Islet of Langerhans (tissue), 1 donor: ENCODE data around the gene TMEM151B.

Experiments
- FAIRE-seq: peaks from one replicate; lab custom pipeline; 2011; peaks lifted over from hg19 to GRCh38; lab: Jason Lieb, UNC

TMEM151B gene

DNA sequence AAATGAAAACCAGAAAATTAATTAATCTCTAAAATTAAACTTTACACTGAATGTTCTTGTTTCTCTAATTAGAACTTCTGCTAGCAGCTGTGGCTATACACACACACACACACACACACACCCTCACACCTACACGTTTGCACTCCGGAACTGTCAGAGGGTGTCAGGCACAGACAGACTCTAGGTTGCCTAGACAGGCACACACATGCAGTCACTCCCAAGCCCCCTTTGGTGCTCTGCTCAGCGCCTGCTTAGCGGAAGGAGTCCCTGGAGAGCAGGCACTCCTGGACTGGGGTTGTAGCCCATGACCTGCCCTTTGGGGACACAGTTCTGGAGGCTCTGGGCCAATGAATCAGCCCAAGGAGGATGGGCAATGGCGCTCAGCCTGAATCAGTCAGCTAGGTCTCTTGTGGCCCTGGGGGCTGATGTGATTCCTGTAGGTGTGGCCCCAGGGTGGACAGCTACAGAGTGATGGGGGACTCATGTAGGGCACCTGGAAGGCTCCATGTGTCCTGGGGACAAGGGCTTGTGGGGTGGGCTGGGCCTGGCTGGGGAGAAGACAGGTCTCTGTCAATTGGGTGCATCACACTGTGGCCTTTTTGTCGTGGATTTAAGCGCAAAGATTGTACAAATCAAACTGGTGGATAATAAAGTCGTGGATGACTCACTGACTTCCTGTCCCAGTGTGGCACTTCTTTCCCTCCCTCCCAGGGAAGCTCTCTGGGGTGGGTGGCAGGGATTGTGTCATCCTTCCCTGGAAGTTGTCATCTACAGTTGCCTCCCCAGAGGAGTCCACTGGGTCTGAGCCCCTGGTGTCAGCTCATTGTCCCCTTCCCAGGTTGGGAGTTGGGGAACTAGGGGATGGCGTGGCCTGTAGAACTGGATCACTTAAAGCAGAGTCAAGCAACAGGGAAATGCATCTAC is 8.8 kb downstream of the TMEM151B start:
- no peak for FAIRE-seq

DNA sequence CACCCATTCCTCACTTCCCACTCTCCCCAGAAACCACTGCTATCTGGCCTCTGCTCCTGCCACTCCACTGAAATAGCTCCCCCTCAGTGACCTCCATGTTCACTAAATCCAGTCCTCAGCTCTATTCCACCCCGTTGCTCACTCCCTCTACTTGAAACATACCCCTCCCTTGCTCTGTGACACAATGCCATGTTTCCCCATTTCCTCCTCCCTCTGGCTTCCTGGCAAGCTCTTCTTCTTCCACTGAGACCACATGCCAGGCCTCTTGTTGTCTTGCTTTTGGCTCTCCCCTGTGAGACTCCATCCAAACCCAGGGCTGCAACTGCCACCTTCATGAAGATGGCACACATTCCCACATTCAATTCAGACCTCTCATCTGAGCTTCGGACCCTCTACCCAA is 13.9 kb downstream of the TMEM151B start:
- no peak for FAIRE-seq

DNA sequence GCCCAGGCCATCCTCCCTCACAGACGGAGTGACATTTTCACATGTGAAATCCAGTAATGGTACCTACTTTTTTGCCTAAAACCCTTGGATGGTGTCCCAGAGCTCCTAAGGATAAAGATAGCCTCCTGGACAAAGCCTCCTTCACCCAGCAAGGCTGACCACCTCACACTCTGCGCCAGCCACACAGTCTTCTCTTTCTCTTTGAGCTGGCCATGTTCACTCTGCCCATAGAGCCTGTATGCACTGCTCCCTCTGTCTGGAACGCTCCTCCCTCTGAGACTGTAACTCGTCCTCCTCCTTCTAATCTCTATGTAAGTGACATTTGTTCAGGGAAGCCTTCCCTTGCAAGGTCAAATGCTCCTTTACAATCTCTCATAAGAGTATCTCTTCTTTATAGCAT is 14.6 kb downstream of the TMEM151B start:
- FAIRE-seq = no peak

DNA sequence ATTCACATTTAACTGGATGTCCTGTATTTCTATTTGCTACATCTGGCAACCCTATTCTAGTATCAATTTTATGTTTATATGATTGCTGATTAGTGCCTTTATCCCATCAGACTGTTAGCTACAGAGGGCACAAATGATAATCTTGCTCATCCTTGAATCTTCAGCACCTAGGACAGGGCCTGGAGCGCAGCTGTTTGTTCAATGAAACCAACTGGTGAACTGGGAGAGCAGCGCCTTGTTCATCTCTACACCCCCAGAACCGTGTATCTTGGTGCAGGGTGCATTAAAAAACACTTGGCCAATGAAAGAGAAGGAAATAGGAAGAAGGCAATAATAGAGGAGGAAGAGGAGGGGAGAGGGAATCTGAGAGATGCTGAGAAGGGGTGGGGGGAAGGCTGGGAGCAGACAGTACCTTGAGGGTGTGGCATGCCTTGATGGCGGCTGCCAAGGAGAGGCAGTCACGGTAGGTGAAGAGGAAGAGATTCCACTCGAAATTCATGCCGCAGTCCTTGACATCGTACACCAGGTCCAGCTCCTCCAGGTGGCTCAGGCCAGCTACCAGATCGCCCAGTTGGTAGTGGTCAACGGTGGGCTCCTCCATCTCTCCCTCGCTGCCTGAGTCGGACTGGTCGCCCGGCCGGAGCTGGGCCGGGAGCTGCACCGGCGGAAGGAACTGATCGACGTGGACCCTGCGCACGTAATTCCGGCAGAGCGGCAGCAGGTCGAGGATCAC is 15.5 kb downstream of the TMEM151B start:
- no peak for FAIRE-seq

DNA sequence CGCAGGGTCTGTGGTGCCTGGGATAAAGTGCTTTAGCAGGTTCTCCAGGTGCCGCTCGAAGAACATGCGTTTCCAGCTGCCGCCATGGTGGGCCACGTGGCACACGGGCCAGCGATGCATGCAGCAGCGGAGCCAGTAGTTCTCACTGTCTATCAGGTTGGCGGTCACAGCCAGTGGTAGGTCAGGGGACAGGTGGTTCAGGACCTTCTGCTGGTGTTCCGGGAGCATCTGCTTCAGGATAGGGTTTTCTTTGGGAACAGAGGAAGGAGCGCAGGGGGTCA is 16.0 kb downstream of the TMEM151B start:
- no peak for FAIRE-seq

DNA sequence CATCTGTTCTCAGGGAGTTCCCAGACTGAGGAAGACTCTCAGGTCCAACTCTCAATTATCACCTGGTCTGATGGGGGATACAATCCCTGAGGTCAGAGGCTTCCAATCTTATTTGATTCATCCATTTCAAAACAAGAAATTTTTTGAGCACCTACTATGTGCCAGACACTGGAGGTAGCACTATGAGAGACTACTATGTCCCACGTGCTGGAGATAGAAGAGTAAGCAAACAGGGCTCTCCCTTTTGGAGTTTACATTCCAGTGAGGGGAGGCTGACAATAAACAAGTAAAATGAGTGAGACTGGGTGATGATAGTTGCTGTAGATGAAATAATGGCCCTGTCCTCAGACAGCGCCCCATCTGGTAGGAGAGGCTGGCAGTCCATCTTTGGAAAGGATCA is 16.5 kb downstream of the TMEM151B start:
- FAIRE-seq = no peak

DNA sequence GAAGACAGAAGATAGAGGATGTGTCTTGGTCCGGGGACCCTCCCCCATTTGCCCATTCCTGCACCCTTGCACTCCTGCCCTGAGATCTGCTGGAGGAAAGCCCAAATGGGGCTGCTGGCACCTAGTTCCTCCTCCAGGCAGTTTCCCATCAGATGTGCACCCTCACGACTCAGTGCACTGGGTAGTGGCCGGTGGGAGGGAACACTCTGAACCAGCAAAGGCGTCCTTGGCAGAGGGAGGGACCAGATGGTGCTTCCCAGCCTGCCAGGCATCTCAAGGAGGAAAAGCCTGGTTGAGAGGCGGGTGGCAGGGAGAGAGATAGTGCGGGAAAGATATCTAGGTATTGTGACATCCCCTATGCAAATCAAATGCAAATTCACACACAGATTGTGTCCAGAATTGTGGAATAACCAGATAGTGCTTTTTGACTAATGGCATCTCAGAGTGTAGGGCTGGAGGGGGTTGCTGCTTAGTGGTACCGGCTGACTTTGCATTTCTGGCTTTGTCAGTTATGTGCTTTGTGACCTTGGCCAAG is 19.5 kb downstream of the TMEM151B start:
- FAIRE-seq = no peak

DNA sequence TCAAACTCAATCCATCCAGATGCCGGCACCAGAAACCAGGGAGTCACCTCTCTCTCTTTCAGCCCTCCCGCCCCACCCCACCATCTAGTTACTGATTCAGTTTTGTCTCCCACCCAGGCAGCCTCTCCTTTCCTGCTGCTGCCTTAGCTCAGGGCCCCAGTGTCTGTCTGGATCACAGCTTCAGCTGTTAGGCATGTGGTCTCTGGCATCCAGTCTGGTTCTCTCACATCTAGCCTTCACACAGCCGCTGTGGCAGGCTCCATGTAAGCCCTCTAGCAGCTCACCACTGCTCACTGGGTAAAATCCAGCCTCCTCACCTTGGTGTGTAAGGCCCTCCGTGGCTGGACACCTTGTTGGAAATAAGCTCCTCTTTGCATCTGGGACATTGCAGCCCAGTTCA is 21.6 kb downstream of the TMEM151B start:
- no peak for FAIRE-seq

DNA sequence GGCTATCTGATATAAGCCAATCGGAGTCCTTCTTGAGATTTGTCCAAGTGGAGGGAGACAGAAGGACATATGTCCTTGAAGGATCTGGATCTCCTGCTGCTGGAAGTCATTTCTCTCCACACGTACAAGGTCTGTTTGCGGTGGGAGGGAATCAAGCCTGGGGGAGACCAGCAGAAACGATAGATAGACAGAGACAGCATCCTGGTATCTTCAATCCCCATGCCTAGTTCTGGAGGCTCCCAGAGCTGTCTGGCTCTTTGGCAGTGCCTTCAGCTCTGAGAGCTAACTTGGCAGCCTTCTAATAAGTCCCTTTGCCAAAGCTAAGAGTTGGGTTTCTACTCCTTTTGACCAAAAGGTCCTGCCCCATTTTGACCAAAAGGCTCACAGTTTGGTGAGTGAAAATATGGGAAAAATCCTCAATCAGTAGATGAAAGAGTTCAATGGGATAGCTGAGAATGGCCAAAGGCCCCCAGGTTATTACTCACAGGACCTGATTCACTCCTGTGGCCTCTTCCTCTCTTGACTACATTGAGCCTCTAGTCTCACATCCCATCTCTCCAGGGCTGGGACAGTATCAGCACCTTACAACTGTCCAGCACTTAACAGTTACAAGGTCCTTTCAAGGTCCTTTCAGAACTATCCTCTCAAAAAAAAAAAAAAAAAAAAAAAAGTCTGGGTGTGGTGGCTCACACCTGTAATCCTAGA is 22.6 kb downstream of the TMEM151B start:
- no peak for FAIRE-seq

DNA sequence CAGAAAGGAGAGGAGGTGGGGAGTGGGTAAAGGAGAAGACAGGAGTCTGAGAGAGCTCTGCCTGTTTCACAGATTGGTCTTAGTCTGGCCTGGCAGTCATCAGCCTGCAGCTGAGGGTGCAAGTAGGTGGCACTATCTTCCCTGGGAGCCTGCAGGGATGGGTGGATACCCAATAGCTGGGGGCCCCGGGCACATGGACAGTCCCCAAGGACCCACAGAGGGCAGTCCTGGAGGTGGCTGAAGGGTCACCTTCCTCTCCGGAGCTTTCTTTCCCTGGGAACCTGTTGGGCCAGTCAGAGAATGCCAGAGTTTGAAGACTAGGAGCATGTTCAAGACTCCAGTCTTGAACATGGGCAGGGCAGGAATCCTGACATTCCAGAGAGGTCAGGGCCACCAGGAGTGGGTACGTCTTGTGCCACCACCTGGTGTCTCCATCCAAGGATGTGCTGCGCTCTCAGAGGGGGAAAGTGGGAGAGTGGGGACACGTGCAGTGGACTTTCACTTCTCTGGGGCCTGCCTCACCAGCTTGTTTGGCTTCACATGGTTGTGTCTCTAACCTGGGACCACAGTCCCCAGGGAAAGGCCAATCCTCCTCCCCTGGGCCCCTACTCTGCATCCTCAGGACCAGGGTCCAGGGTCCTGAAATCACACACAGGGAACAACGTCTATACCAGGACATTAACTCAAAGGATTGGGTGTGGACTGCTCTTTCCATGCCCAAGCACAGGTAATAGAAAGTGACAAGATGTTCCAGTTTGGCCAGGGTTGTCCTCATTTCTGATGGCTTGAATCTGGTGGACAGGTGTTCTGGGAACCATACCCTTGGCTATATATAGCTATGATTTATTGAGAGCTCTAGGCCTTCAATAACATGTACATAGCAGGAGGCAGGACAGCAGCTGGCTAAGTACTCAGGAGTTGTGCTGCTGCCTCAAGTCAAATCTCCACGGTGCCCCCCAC is 24.9 kb downstream of the TMEM151B start:
- FAIRE-seq = no peak

DNA sequence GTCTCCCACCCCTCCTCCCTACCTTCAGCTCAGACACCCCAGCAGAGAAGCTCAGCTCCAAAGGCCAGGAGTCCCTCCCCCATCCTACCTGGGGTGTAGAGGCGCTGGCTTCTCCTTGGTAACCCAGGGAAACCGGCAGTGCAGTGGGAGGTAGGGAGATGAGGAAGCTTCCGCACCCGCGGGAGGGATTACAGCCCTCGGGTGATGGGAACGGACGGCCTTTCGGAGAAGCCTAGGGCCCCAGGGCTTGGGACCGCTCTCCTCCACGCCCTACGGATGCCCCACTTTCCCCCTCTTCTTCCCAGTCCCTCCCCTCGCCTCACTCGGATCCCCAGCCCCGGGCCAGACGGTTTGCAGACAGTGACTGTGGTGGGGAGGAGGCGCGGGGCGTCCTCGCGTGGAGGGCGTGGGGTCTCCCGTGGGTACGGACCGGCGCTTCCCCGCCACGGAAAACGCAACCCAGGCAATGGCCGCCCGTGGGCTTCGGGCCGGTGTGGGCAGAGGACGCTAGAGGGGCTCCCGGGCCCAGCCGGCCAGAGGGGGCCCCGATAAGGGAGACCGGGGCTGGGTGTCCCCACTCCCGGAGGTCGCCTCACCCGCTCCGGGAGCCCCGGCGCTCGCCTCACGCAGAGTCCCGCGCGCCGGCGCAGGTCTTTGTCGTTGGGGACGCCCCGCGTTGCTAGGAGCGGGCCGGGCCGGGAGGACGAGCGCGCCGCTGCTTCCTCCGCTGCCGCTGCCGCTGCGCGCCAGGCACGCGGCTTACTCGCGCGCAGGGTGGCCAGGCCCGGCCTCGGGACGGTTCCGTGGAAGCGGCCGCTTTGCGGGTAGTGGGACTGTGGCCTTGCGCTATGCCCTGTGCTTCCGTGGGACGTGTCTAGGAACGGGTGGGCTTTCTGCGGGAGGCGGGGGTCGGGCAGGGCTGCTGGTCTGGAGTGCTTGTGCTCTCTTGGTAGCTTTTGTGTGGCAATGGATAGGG is 27.1 kb downstream of the TMEM151B start:
- FAIRE-seq = no peak

DNA sequence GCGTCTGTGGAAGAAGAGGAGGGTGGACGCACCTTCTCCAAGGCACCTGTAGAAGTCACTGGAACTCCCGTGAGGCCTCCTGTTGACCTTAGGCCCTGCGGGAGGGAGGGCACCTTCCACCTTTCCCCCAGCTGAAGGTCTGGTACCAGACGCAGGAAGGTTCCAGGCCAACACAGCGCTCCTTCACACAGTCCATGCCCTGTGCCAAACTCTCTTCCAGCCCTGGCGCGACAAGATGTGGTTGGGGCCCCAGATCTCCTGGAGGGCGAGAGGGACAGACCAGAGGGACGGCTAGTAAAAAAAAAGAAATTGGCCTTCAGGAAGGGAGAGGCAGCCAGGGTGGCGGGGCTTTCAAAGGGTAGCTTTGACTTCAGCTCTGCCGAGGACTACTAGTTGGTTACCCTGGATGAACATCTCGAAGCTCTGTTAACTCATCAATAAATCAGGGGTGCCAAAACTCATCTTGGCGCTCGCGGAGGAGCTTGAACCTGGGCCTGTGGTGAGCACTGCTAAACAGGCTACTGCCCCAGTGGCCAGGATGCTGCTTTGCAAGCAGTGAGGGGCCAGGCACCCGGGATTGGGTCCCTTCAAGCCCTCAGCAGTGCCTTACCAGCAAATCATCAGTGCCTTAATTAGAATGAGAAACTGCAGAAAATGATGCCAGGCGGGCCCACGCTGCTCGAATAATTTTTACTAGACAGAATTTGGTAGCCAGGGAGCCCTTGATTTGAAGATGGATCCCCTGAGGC is 28.0 kb downstream of the TMEM151B start:
- no peak for FAIRE-seq

DNA sequence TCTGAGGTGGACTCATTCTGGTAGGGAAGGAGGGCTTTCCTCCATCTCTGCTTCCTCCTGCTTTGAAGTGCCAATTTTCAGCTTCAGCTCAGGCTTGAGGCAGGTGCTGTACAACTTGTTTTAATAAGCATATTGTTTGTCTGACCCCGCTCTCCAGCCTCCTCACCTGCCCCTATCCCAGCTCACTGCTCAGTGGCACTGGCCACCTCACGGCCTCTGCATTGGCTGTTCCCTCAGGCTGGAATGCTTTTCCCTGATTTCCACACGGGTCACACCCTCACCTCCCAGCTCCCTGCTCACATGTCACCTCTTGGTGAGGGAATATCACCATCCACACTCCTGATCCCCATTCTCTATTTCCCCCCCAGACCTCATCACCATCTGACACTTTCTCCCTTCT is 28.6 kb downstream of the TMEM151B start:
- FAIRE-seq = no peak

DNA sequence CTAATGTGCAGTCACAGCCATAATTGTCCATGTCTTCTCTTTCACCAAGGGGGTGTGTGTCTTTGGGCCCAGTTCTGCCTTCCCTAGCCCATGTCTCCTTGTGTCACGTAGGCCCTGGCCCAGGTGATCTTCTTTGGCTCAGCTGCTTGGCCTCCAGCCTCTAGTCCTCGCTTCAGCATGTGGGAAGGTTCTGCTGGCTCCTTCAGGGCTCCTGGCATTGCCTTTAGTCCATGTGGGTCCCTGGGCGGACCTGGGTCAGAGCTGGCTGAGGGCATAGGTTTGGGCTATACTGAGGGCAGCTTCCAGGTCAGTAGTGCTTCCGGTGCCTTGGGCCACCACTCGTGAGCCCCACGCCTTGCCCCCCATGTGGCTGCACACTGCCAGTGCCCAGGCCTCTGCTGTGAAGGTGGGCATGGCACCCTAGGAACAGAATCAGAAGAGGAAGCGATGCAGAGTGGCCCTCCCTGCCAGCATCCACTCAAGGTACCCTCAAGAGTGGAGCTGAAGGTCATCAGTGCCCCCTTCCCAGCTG is 30.1 kb downstream of the TMEM151B start:
- no peak for FAIRE-seq

DNA sequence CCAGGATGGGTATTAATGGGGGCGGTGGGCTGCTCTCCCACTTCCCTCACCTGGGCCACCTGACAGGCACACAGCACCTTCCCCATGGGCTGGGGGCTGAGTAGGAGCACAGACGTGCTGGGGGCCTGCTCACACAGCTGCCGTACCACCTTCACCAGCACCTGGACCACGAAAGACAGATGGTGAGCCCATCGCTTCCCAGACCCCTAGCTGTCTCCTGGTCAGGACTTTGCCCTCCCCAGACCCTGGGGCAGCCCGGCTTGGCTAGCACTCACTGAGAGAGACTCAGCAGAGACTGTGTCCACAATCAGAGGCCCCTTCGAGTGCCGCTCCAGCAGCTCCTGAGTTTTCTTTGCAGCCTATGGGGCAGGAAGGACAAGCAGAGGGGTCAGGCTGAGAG is 30.9 kb downstream of the TMEM151B start:
- no peak for FAIRE-seq

DNA sequence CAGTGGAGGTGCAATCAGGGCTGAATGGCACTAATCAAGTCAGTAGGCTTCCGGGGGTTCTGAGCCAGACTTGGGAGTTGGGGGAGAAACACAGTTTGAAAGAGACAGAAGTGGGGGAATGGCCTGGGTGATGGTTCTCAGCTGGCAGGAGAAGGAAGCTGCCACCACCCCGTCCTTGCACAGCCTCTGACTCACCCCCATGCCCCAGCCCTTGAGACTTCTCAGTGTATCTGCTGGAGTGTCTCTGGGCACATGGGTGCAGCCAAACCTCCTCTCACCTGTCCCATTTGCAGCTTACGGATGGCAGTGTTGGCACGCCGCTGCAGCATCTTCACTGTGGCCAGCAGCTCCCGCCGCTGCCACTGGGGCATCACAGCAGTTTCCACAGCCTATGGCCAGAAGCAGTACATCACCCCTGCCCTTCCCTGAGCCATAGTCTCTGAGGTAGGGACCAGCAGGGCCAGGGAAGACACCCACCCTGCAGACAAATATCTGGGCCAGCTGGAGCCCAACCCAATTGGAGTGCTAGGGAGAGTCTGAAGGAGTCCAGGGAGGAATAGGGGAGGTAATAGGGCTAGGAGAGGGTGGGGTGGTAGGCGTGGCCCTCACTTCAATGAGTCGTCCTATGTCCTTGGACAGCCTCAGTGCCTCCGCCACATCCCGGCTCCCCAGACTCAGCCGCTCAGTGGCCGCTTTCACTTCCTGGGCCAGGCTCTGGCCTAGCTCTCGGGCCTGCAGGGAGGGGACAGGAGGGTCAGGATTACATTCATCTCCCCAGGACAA is 31.7 kb downstream of the TMEM151B start:
- no peak for FAIRE-seq

DNA sequence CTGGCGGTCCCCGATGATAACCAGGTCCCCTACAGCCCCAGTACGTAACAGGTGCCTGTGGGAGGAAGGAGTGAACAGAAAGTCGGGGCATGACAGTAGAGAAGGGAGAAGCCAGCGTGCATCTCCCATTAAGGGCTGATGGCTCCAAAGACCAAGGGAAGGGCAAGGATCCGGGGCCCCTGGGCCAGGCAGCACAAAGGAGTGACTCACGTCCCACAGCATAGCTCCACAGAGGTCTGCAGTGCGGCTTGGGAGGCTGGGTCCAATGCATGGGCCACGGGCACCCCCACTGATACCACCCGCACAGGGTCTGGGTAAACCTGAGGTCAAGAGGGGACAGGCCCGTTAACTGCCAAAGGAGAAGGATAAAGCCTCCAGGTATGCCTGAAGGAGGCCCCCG is 32.6 kb downstream of the TMEM151B start:
- no peak for FAIRE-seq

DNA sequence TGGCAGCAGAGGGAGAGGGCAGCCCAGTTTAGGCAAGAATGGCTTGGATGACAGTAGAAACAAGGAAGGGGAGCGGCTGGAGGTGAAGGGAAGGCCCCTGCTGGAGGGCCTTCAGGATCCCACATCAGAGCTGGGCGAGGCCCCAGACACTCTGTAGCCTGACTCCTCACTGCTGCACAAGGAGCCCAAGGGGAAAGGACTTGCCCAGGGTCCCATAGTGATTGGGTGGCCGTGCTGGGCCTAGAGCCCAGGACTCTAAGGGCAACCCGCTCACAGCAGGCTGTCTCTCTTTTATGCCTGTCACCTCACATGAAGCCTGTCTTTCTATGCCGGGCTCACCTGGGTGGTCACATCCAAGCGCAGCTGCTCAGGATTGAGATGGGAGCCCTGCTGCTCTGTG is 33.6 kb downstream of the TMEM151B start:
- FAIRE-seq = no peak
